ENCODE data around the gene OPRL1. TPM values are rescaled to one million over a fixed set of nuclear protein-coding genes. Genes with fewer than 3 reads are reported as not detected.

The OPRL1 gene
- total RNA-seq, 4 donors from 2014 or later = 0.45 to 0.68 (median 0.52) TPM

DNA sequence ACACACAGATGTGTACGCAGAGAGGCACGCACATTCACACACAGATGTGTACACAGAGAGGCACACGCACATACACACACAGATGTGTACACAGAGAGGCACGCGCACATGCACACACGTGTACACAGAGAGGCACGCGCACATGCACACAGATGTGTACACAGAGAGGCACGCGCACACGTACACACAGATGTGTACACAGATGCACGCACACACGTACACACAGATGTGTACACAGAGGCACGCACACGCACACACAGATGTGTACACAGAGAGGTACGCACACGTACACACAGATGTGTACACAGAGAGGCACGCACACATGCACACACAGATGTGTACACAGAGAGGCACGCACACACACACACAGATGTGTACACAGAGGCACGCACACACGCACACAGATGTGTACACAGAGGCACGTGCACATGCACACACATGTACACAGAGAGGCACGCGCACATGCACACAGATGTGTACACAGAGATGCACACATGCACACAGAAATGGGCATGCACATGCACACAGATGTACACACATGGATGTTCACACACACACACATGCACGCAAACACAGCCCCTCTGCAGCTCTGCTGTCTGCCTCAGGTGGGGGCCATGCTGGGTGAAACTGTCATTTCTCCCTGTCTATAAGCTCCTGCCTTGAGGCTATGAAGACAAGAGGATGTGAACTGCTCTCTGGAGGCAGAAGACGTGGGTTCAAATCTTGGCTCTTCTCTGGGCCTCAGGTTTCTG is 70.1 kb downstream of the OPRL1 start:
- TF ChIP-seq POLR2A (IDR thresholded peaks at IDR 0.05) = no peak
- no peak for TF ChIP-seq EP300 (IDR thresholded peaks at IDR 0.05)
- TF ChIP-seq, protein P1, sequence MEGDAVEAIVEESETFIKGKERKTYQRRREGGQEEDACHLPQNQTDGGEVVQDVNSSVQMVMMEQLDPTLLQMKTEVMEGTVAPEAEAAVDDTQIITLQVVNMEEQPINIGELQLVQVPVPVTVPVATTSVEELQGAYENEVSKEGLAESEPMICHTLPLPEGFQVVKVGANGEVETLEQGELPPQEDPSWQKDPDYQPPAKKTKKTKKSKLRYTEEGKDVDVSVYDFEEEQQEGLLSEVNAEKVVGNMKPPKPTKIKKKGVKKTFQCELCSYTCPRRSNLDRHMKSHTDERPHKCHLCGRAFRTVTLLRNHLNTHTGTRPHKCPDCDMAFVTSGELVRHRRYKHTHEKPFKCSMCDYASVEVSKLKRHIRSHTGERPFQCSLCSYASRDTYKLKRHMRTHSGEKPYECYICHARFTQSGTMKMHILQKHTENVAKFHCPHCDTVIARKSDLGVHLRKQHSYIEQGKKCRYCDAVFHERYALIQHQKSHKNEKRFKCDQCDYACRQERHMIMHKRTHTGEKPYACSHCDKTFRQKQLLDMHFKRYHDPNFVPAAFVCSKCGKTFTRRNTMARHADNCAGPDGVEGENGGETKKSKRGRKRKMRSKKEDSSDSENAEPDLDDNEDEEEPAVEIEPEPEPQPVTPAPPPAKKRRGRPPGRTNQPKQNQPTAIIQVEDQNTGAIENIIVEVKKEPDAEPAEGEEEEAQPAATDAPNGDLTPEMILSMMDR (IDR thresholded peaks at IDR 0.05) = no peak
- TF ChIP-seq POLR2AphosphoS5 (IDR thresholded peaks at IDR 0.05) = no peak
- WGBS = 94% methylated on average over 26 of the region's 26 CpGs
- H3K4me3 ChIP-seq = no peak overlapping the region
- DNase-seq (ENCODE audit: low spot score in 2 of 2) = peak; percentile 31 to 34
- H3K27ac ChIP-seq = no peak overlapping the region
- peaks cover 5% of the 10 kb centered on the region for H3K9me3 ChIP-seq
- no peaks in the 10 kb centered on the region for H3K4me1 ChIP-seq
- peaks cover 47% of the 10 kb centered on the region for H3K27me3 ChIP-seq
- no peaks in the 10 kb centered on the region for H3K36me3 ChIP-seq

Other genes with a start within 250 kb of the OPRL1 start
- gene ZBTB46, start 248.8 kb upstream of the OPRL1 start, total RNA-seq = 1 to 10 TPM; 3.4 to 5.1 (median 4.4) TPM
- gene ABHD16B, start 218.6 kb upstream of the OPRL1 start, total RNA-seq = not detected
- gene TPD52L2, start 214.8 kb upstream of the OPRL1 start, total RNA-seq = 10 to 100 TPM; 66.5 to 87.4 (median 74.1) TPM
- 10 to 100 TPM; 36.4 to 62.0 (median 53.7) TPM for gene DNAJC5, start 185.0 kb upstream of the OPRL1 start, total RNA-seq
- 10 to 100 TPM; 32.3 to 80.1 (median 52.5) TPM for gene UCKL1, start 123.7 kb upstream of the OPRL1 start, total RNA-seq
- gene ZNF512B, start 110.2 kb upstream of the OPRL1 start, total RNA-seq = 10 to 100 TPM; 17.7 to 32.4 (median 24.3) TPM
- gene SAMD10, start 100.4 kb upstream of the OPRL1 start, total RNA-seq = 10 to 100 TPM in 2 of 4 donors, 1 to 10 TPM in 2; 7.2 to 15.8 (median 9.6) TPM
- gene PRPF6, start 99.0 kb upstream of the OPRL1 start, total RNA-seq = 10 to 100 TPM; 70.7 to 93.0 (median 83.9) TPM
- gene C20orf204, start 43.9 kb upstream of the OPRL1 start, total RNA-seq = 1 to 10 TPM; 1.1 to 5.1 (median 1.8) TPM
- 1 to 10 TPM in 3 of 4 donors, under 1 TPM in 1; 0.79 to 8.7 (median 3.3) TPM for gene SOX18, start 30.4 kb upstream of the OPRL1 start, total RNA-seq
- gene TCEA2, start 16.9 kb upstream of the OPRL1 start, total RNA-seq = 10 to 100 TPM in 3 of 4 donors, 1 to 10 TPM in 1; 8.6 to 27.9 (median 13.2) TPM
- 10 to 100 TPM; 14.8 to 18.4 (median 16.2) TPM for gene RGS19, start 564 bp upstream of the OPRL1 start, total RNA-seq
- not detected for gene LKAAEAR1, start 4.3 kb downstream of the OPRL1 start, total RNA-seq
- not detected for gene NPBWR2, start 27.5 kb downstream of the OPRL1 start, total RNA-seq
- under 1 TPM in 1 of 4 donors, not detected in 3; 0.34 TPM for gene MYT1, start 84.4 kb downstream of the OPRL1 start, total RNA-seq
- gene PCMTD2, start 175.7 kb downstream of the OPRL1 start, total RNA-seq = 100 to 1,000 TPM; 102 to 245 (median 147) TPM

All from suprapubic skin (tissue), 4 donors.